HG03066 (cell line): Measurements from ENCODE around the gene SCO1.

Source experiments
- ATAC-seq: cut with Tn5 transposase; IDR thresholded peaks from one replicate; pipeline ENCODE4 v1.9.1; 2021; ENCODE audit warnings: low read depth; ENCODE audit not compliant: unreplicated experiment

The SCO1 gene

GRCh38 chr17:10657879-10658278 lies 39.5 kb downstream of the SCO1 start:
- no peak for ATAC-seq

- no peak for ATAC-seq
Measured at GRCh38 chr17:10657148-10657547, 40.2 kb downstream of the SCO1 start, which contains the start of gene MYH3. Gene MYH3, minus strand, starts transcription at chr17:10657309. Its CDS starts 2,245 bp downstream, at chr17:10655064.

DNA sequence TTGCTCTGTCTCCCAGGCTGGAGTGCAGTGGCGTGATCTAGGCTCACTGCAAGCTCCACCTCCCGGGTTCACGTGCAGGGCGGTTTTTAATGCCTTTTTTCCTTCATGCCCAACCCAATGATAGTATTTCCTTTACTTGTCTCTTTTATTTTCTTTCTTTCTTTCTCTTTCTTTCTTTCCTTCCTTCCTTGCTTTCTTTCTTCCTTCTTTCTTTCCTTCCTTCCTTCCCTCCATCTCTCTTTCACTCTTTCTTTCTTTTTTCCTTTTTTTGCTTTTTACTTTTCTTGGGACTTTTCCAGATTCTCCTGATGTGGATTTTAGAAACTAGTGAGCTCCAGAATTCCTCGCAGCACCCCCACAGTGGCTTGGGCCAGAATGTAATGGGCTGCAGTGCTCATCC lies 43.3 kb downstream of the SCO1 start:
- no peak for ATAC-seq

GRCh38 chr17:10652984-10653659 lies 44.2 kb downstream of the SCO1 start:
- no peak for ATAC-seq

DNA sequence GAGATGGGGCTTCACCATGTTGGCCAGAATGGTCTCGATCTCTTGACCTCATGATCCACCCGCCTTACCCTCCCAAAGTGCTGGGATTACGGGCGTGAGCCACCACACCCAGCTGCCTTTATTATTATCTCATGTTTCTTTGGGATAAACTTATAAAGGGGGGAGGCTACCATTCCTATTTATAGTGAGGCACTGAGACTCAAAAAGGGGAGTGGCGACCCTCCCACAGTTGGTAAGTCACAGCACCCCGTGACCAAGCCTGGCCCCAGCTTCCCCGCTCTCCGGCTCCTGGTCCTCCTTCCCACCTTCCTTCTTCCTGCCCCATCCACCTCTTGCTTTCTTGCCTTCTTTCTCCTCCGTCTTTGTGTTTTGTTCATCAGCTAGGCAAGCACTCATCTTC lies 45.4 kb downstream of the SCO1 start:
- no peak for ATAC-seq

- no peak for ATAC-seq
Measured at GRCh38 chr17:10649602-10650001, 47.7 kb downstream of the SCO1 start.

DNA sequence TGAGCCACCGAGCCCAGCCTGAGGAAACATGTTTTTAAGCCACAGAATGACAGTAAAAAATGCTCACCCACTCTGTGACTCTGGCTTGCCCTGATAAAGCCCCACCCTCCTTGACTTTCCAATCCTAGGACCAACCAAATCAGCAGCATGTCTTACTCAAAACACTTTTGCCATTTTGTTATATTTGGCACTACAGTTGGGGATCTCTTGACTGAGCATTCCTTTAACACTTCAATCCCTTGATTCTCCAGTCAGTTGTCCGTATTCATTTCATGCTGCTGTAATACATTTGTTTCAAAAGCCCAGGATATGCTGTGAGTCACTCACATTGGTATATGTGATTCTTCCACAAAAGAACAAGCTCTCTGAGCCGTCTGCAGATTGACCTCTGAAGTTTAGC lies 48.4 kb downstream of the SCO1 start:
- ATAC-seq: no peak

DNA sequence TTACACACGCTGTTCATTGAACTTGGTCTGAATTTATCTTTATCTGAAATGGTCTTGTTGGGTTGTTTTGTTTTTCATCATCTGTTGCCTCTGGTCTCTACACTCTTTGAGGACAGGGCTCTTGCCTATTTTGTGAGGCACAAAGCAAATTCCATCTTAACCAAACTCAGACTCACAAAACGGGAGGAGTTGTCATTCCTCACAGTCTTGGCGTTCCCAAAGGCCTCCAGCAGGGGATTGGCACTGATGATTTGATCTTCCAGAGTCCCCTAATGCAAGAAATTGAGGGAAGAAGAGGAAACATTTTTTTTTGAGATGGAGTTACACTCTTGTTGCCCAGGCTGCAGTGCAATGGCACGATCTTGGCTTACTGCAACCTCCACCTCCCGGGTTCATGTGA lies 49.0 kb downstream of the SCO1 start:
- ATAC-seq: no peak

DNA sequence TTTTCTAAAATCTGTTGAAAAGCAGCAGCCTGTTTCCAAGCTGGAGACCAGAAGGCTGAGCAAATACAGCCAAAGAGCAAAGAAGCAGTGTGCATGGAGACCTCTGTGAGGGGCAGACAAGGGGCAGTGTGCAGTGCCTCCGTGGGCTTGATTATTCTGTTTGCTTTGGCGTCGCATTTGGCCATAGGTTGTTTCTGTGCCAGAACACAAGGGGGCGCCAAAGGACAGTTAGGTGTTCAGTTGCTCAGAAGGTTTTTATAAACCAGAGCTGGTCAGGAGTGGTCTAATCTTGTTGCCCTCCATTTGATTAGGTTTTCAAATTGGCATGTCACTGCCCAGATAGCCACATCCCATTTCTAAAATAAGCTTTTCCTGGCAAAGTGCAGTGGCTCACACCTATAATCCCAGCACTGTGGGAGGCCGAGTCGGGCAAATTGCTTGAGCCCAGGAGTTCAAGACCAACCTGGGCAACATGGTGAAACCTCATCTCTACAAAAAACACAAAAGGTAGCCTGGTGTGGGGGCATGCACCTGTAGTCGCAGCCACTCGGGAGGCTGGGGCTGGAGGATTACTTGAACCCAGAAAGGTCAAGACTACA lies 50.8 kb downstream of the SCO1 start:
- ATAC-seq: no peak

GRCh38 chr17:10640475-10640874 lies 56.9 kb downstream of the SCO1 start:
- ATAC-seq: no peak

DNA sequence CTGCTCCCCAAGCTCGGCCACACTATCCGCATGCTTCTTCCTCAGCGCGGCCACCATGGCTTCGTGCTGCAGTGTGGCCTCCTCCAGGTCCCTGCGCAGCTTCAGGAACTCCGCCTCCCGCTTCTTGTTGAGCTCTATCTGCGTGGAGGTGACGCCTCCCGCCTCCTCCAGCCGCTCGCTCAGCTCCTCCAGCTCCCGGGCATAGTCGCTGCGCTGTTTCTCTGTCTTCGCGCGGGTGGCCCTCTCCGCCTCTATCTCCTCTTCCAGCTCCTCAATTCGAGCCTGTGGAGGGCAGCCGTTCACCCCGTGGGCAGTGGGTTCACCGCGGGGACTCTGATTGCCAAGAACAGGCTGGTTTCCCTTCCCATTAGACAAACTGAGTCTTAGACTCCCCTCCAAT lies 59.2 kb downstream of the SCO1 start:
- ATAC-seq: no peak

DNA sequence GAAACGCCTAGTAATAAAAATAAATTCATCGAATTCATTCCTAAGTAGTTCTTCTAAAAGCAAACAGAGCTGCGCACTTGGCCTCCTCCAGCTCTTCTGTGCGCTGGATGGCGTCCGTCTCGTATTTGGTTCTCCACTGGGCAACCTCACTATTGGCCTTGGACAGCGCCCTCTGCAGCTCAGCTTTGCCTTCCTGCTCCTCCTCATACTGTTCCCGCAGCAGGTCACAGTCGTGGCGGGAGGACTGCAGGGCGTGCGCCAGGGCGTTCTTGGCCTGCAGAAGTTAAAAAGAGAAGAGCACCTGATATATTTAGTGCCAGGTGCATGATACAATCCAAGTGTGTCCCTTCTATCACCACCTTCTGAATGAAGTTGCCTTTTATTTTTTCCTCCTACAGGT lies 62.0 kb downstream of the SCO1 start:
- ATAC-seq: no peak

- ATAC-seq: peak; percentile 94
Measured at GRCh38 chr17:10633738-10634379, 63.5 kb downstream of the SCO1 start.

- no peak for ATAC-seq
Measured at GRCh38 chr17:10631701-10632100, 65.6 kb downstream of the SCO1 start.

DNA sequence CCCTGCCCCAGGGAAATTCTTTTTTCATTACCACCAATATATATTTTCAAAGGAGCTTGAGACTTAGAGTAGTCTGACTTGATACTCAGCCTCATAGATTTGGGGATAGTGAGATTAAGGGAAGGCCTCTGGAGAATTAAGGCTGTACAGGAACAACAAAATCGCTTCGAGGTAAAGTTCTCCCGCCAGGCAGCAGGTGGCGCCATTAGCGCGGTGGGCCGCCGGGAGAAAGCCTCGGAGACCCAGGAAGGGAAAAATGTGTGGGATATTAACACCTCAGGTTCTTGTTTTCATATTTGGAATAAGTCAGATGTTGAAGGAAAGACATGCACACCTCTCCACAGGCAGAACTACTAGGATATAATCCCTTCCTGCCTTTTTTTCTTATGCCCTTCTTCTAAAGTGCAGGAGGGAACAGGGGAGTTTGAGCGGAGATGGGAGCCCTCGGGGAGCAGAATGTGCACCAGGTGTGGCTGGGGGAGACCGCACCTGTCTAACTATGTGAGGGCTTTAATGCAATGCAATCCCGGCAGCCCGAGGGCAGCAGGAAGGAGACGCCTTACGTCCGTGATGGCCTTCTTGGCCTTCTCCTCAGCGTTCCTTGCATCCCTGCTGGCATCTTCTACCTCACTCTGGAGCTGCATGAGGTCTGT lies 66.2 kb downstream of the SCO1 start:
- no peak for ATAC-seq

GRCh38 chr17:10629706-10630105 lies 67.6 kb downstream of the SCO1 start:
- ATAC-seq: no peak

DNA sequence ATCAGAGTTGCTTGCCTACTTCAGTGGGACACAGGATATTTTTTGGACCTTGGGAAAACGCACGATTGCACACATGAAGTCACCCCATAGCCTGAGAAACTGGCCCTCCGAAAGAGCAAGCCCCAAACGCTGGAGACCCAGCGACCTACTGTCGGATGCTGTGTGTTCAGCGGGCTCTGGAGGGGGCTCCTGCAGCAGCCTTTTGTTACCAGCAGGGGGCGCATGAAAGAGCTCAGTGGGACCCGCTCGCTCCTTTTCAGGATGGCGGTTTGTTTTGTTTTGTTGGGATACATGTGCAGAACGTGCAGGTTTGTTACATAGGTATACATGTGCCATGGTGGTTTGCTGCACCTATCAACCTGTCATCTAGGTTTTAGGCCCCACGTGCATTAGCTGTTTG lies 68.6 kb downstream of the SCO1 start:
- no peak for ATAC-seq

DNA sequence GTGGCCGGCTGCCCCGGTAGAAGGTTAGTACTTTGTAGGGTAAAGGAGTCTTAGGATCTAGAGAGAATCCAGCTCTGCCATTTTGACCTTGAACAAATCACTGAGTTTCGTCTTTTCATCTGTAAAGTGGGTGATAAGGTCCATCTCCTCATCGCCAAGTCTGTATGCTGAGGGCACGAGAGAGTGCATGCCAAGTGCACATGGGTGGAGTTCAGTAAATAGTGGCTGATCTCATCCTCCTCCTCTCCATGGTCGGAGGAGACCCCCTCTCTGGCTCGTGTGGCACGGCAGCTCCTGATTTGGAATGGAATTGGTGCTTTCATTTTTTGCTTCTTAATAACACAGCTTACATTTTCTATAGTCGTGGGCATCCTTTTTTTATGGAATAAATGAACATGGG lies 70.9 kb downstream of the SCO1 start:
- no peak for ATAC-seq

DNA sequence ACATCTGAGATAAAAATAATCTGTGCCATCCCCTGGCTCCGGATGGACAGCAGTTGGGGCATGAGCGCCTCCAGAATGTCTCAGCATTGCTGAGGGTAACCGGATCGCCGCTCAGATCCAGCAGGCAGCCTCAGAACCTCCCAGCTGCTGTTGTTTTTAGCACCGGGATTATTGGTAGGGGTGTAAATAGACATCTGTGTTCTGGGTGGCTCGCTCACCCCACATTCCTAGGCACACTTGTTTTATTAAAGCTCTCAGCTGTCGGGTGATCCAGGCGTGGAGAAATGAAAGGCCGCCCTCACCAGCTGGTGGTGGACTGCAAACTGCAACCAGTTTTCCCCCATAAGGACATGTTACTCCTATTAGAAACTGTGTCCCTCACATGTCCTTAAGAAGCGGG lies 72.4 kb downstream of the SCO1 start:
- no peak for ATAC-seq

DNA sequence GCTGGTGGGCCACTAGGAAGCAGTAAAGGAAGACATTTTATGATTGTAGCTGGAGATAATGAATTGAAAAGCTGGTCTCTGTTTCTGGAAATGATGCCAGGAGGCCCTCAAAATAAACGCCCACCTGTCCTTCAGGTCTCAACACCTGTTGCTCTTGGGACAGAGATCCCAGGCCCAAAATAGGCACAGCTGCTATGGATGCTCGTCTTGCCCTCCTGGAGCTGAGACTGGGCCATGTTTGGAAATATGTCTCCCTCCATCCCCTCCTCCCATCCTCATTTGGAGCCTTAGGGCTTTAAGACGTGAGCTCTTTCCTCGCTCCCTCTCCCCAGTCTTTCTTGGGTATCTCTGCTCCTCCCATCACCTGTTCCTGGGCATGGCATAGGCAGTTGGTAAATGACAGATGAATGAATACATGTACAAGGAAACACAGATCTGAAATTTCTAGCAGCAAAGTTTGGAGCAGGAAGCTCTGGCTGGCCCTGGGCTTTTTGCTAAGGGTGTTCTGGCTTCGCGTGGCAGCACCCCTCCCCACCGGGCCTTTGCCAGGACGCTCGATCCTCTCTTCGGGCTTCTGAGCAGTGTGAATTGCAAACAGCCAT lies 73.5 kb downstream of the SCO1 start:
- ATAC-seq: no peak
